ENCODE results near the gene ERCC6L2. TPM values are rescaled to one million over a fixed set of nuclear protein-coding genes. Genes with fewer than 3 reads are reported as not detected.

ERCC6L2 gene
- total and polyA plus RNA-seq, 2 donors (not counting 3 experiments of a cell fraction or from before 2014, with no cell fraction given), result 4.7 to 31.8 TPM

- intact Hi-C loops (cut with micrococcal nuclease), result no loop called here
- no TSS peak for BruUV-seq (replicated peaks)
- DNase-seq (ENCODE audit: low read depth, low spot score), result no peak
These were observed 40.1 kb upstream of the ERCC6L2 start for GRCh38 chr9:95835393-95835792.

More at GRCh38 chr9:95835393-95835792, 40.1 kb upstream of the ERCC6L2 start:
- H3K4me3 ChIP-seq (replicated peaks in 1 of 3; ENCODE audit: insufficient read depth in 1 of 3, low read depth in 1 of 3, low read length in 3 of 3), result no peak overlapping the region
- no peaks in the 10 kb centered on the region for H3K9me1 ChIP-seq (replicated peaks; ENCODE audit: control insufficient read depth, extremely low read depth, insufficient read depth, low read length)
- H3K9me3 ChIP-seq (replicated peaks; ENCODE audit: control insufficient read depth, insufficient read depth, low read length), result no peaks in the 10 kb centered on the region
- H2AFZ ChIP-seq (ENCODE audit: low read depth, low read length), result no peak overlapping the region
- TF ChIP-seq GATA2 (IDR thresholded peaks at IDR 0.05; ENCODE audit: insufficient read depth, insufficient read length, low read depth, low read length) (no peak), JUN (IDR thresholded peaks at IDR 0.05; ENCODE audit: borderline replicate concordance, insufficient read depth, insufficient read length, low read depth) (no peak), FOS (IDR thresholded peaks at IDR 0.05; ENCODE audit: borderline replicate concordance, insufficient read depth, low read length) (no peak), MYC (IDR thresholded peaks at IDR 0.05; ENCODE audit: low read depth, low read length) (no peak), MAX (IDR thresholded peaks at IDR 0.05; ENCODE audit: insufficient read depth, insufficient read length) (no peak), EZH2 (IDR thresholded peaks at IDR 0.05; ENCODE audit: borderline replicate concordance, low read depth, low read length, severe bottlenecking) (no peak), POLR2A (IDR thresholded peaks at IDR 0.05; ENCODE audit: low read depth, low read length) (no peak), POLR2AphosphoS5 (IDR thresholded peaks at IDR 0.05; ENCODE audit: insufficient read depth, low read depth, low read length) (no peak)
- TF ChIP-seq, protein P1, sequence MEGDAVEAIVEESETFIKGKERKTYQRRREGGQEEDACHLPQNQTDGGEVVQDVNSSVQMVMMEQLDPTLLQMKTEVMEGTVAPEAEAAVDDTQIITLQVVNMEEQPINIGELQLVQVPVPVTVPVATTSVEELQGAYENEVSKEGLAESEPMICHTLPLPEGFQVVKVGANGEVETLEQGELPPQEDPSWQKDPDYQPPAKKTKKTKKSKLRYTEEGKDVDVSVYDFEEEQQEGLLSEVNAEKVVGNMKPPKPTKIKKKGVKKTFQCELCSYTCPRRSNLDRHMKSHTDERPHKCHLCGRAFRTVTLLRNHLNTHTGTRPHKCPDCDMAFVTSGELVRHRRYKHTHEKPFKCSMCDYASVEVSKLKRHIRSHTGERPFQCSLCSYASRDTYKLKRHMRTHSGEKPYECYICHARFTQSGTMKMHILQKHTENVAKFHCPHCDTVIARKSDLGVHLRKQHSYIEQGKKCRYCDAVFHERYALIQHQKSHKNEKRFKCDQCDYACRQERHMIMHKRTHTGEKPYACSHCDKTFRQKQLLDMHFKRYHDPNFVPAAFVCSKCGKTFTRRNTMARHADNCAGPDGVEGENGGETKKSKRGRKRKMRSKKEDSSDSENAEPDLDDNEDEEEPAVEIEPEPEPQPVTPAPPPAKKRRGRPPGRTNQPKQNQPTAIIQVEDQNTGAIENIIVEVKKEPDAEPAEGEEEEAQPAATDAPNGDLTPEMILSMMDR (IDR thresholded peaks at IDR 0.05; ENCODE audit: extremely low read depth in 1 of 2, insufficient read depth in 1 of 2, low read depth in 1 of 2, low read length in 2 of 2), result no peak
- H3K36me3 ChIP-seq (ENCODE audit: control insufficient read depth in 2 of 2, extremely low read depth in 1 of 2, insufficient read depth in 2 of 2, low read length in 2 of 2), result no peaks in the 10 kb centered on the region
- H3K4me1 ChIP-seq (ENCODE audit: control insufficient read depth, extremely low read depth, insufficient read depth, low read length), result no peaks in the 10 kb centered on the region
- no peaks in the 10 kb centered on the region for H4K20me1 ChIP-seq (replicated peaks; ENCODE audit: control insufficient read depth, extremely low read depth, insufficient read depth, low read length)
- no peak overlapping the region for H3K4me2 ChIP-seq (ENCODE audit: insufficient read depth, low read length)
- ChIA-PET CTCF (interaction anchor here (1.3 kb wide), 1 partner anchor 8 kb away, joined by 3 read pairs; no protein-coding TSS in a partner anchor), POLR2A (no interaction called here)
- H3K9ac ChIP-seq (replicated peaks; ENCODE audit: extremely low read depth, insufficient read depth, low read length), result no peak overlapping the region
- no peaks in the 10 kb centered on the region for H3K27me3 ChIP-seq (ENCODE audit: control insufficient read depth in 2 of 2, insufficient read depth in 2 of 2, low read length in 2 of 2)
- no peaks in the 10 kb centered on the region for H3K79me2 ChIP-seq (ENCODE audit: control insufficient read depth, insufficient read depth, low read length)
- H3K27ac ChIP-seq (ENCODE audit: insufficient read depth, low read depth, low read length), result no peak overlapping the region
- no peak for FAIRE-seq
- dilution Hi-C loops (cut with MboI; ENCODE audit: extremely low pct_ligation_motif_present, low sequenced_read_pairs), result no loop called here
